ENCODE results near the gene BMP7. TPM values are rescaled to one million over a fixed set of nuclear protein-coding genes. Genes with fewer than 3 reads are reported as not detected.
A peak's percentile ranks its signal among the peaks of the same experiment; 100 is the strongest.

The BMP7 gene
- total and polyA plus RNA-seq, 2 experiments from 2014 or later: 130 to 276 TPM

DNA sequence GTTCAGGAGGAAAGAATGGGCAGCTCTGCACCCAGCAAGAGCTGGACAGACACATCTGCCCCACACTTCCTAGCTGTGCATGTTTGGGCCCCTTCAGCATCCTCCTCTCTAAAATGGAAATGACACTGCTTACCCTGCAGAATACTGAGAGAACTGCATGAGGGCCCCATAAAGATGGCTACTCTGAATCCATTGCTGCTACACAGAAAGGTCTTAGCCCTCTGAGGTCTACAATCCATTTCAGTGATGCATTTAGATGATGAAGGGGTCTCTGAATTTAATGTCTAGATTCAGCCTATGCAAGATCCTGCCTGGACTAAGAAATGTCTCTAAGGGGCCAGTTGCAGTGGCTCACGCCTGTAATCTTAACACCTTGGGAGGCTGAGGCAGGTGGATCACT lies 11.3 kb downstream of the BMP7 start:
- H3K4me3 ChIP-seq: no peak overlapping the region
- H3K27me3 ChIP-seq: no peaks in the 10 kb centered on the region
- DNase-seq (ENCODE audit: low read depth in 1 of 2, low spot score in 1 of 2): no peak
- H3K36me3 ChIP-seq: no peaks in the 10 kb centered on the region
- no peaks in the 10 kb centered on the region for H3K9me3 ChIP-seq (ENCODE audit: low read depth)
- TF ChIP-seq CTCF (IDR thresholded peaks at IDR 0.05; ENCODE audit: low read depth, low read length): no peak
- H3K4me1 ChIP-seq (ENCODE audit: low read depth): peaks cover 41% of the 10 kb centered on the region
- H3K27ac ChIP-seq: no peak overlapping the region

DNA sequence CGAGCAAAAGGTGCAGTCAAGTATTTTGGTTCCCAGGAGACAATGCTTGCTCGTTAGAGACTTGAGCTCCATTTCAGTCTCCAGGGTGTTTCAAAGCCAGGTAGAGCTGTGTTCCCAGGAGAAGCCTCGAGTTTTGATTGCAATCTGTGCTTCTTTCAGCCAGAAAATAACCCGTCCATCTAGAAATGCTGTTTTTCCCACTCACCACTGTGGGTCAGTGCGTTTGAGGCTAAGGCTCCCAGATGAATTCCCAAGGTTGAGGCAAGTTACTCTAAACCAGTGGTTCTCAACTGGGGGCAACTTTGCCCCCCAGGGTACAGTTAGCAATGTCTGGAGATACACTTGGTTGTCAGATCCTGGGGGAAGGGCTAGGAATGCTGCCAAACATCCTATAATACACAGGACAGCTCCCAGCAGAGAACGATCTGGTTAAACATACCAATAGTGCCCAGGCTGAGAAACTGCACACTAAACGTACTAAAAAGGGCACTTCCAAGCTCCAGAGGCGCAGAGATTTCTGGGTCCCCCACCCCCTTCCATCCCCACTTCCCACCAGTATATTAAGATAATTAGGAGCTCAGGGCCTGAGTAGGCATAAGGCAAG lies 13.8 kb downstream of the BMP7 start:
- DNase-seq (ENCODE audit: low read depth in 1 of 2, low spot score in 1 of 2): no peak
- Histone ChIP-seq H3K27me3 (no peaks in the 10 kb centered on the region), H3K4me1 (ENCODE audit: low read depth) (peaks cover 17% of the 10 kb centered on the region), H3K4me3 (no peak overlapping the region), H3K27ac (peak overlapping the region; percentile 70), H3K9me3 (ENCODE audit: low read depth) (no peaks in the 10 kb centered on the region), H3K36me3 (no peaks in the 10 kb centered on the region)
- no peak for TF ChIP-seq CTCF (IDR thresholded peaks at IDR 0.05; ENCODE audit: low read depth, low read length)

- no peak for TF ChIP-seq CTCF (IDR thresholded peaks at IDR 0.05; ENCODE audit: low read depth, low read length)
These were observed 14.5 kb downstream of the BMP7 start for GRCh38 chr20:57251949-57252348.

GRCh38 chr20:57251344-57251743 lies 15.1 kb downstream of the BMP7 start:
- H3K4me1 ChIP-seq (ENCODE audit: low read depth): peaks cover 14% of the 10 kb centered on the region
- no peak for TF ChIP-seq CTCF (IDR thresholded peaks at IDR 0.05; ENCODE audit: low read depth, low read length)
- no peaks in the 10 kb centered on the region for H3K27me3 ChIP-seq
- no peaks in the 10 kb centered on the region for H3K9me3 ChIP-seq (ENCODE audit: low read depth)
- H3K4me3 ChIP-seq: no peak overlapping the region
- DNase-seq (ENCODE audit: low read depth in 1 of 2, low spot score in 1 of 2): no peak
- H3K27ac ChIP-seq: no peak overlapping the region
- no peaks in the 10 kb centered on the region for H3K36me3 ChIP-seq

More at GRCh38 chr20:57251949-57252348, 14.5 kb downstream of the BMP7 start:
- Histone ChIP-seq H3K27me3 (no peaks in the 10 kb centered on the region), H3K9me3 (ENCODE audit: low read depth) (no peaks in the 10 kb centered on the region), H3K36me3 (no peaks in the 10 kb centered on the region), H3K4me3 (no peak overlapping the region), H3K4me1 (ENCODE audit: low read depth) (peaks cover 15% of the 10 kb centered on the region), H3K27ac (peak overlapping the region; percentile 70)
- DNase-seq (ENCODE audit: low read depth in 1 of 2, low spot score in 1 of 2): no peak

GRCh38 chr20:57250607-57251343 lies 15.7 kb downstream of the BMP7 start:
- H3K27ac ChIP-seq: no peak overlapping the region
- H3K4me1 ChIP-seq (ENCODE audit: low read depth): peaks cover 14% of the 10 kb centered on the region
- DNase-seq (ENCODE audit: low read depth in 1 of 2, low spot score in 1 of 2): no peak
- no peak for TF ChIP-seq CTCF (IDR thresholded peaks at IDR 0.05; ENCODE audit: low read depth, low read length)
- H3K27me3 ChIP-seq: no peaks in the 10 kb centered on the region
- H3K9me3 ChIP-seq (ENCODE audit: low read depth): no peaks in the 10 kb centered on the region
- H3K36me3 ChIP-seq: no peaks in the 10 kb centered on the region
- no peak overlapping the region for H3K4me3 ChIP-seq

Data from cardiac muscle cell (in vitro differentiated cells and primary cell).